Nephron (organoid): ENCODE data around the gene MIXL1.
"Not testable (repeated sequence)": the region's sequence is repeated elsewhere in the genome, so short reads cannot be mapped to it uniquely, and the experiment has no call there.

ENCODE experiments used
- H3K27ac Mint-ChIP-seq, 3 experiments: 2 replicates each; pipeline ENCODE4 v1.8.0; 2020; ENCODE audit warnings: mixed read lengths in 3 of 3, mild to moderate bottlenecking in 2 of 3, moderate library complexity in 1 of 3
- H3K27me3 Mint-ChIP-seq: 2 replicates; pipeline ENCODE4 v1.8.0; 2021; ENCODE audit warnings: low read depth, mild to moderate bottlenecking, moderate library complexity, mixed read lengths
- H3K36me3 Mint-ChIP-seq: 2 replicates; pipeline ENCODE4 v1.8.0; 2020; ENCODE audit warnings: low read depth, mixed read lengths
- H3K4me1 Mint-ChIP-seq: 2 replicates; pipeline ENCODE4 v1.8.0; 2020; ENCODE audit warnings: mixed read lengths
- H3K4me3 Mint-ChIP-seq, 3 experiments: 2 replicates each; pipeline ENCODE4 v1.8.0; 2020; ENCODE audit warnings: mild to moderate bottlenecking in 3 of 3, mixed read lengths in 3 of 3, moderate library complexity in 2 of 3
- H3K9me3 Mint-ChIP-seq: 2 replicates; pipeline ENCODE4 v1.8.0; 2020; ENCODE audit warnings: mixed read lengths
- TF ChIP-seq, protein P1 (sequence below), 3 experiments: fragments of 200-600 bp; sonication (generic); IDR thresholded peaks; one replicate each; pipeline ENCODE4 v1.5.0; 2021; ENCODE audit warnings: antibody characterized with exemption in 3 of 3; ENCODE audit not compliant: unreplicated experiment in 3 of 3

The MIXL1 gene

DNA sequence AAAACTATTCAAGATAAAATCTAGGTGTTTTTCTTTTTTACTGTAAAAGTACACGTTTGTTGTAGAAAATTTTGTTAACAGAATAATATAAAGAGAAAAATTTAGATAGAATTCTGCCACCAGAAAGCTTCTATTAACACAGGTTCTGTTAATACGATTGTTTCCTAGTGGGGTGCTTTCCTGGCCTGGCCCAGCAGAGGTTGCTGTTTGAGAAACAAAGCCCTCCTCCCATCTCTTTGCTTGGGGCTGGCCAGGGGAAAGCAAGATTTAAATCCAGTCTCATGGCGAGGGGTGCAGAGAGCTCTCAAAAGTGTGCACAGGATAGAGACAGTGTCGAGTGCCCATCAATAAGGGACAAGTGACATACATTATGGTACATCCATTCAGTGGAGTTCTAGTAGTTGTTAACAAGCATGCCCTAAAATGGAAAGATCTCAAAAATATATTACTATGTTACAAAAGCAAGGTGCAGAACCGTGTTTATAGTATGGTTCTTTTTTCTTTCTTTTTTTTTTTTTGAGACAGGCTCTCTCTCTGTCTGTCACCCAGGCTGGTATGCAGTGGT is 22.4 kb upstream of the MIXL1 start:
- H3K27ac Mint-ChIP-seq = no peak overlapping the region
- no peaks in the 10 kb centered on the region for H3K36me3 Mint-ChIP-seq
- no peaks in the 10 kb centered on the region for H3K9me3 Mint-ChIP-seq
- H3K4me1 Mint-ChIP-seq = no peaks in the 10 kb centered on the region
- H3K4me3 Mint-ChIP-seq = no peak overlapping the region
- H3K27me3 Mint-ChIP-seq = peaks cover 17% of the 10 kb centered on the region
- TF ChIP-seq, protein P1, sequence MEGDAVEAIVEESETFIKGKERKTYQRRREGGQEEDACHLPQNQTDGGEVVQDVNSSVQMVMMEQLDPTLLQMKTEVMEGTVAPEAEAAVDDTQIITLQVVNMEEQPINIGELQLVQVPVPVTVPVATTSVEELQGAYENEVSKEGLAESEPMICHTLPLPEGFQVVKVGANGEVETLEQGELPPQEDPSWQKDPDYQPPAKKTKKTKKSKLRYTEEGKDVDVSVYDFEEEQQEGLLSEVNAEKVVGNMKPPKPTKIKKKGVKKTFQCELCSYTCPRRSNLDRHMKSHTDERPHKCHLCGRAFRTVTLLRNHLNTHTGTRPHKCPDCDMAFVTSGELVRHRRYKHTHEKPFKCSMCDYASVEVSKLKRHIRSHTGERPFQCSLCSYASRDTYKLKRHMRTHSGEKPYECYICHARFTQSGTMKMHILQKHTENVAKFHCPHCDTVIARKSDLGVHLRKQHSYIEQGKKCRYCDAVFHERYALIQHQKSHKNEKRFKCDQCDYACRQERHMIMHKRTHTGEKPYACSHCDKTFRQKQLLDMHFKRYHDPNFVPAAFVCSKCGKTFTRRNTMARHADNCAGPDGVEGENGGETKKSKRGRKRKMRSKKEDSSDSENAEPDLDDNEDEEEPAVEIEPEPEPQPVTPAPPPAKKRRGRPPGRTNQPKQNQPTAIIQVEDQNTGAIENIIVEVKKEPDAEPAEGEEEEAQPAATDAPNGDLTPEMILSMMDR (IDR thresholded peaks at IDR 0.05; ENCODE audit: unreplicated experiment in 3 of 3) = no peak

DNA sequence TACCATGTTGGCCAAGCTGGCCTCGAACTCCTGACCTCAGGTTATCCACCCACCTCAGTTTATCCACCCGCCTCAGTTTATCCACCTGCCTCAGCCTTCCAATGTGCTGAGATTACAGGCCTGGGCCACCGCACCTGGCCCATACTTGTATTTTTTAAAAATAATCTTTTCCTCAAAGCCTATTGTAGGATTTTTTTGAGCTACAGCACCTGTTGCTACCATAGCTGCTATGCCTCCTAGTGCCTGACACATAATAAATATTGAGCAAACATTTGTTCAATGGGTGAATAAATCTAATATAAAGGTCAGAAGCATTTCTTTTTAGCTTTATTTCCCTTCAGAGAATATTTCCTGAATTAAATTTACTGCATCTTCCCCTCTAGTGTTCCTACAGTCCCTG is 21.2 kb upstream of the MIXL1 start:
- no peaks in the 10 kb centered on the region for H3K9me3 Mint-ChIP-seq
- TF ChIP-seq, protein P1 (IDR thresholded peaks at IDR 0.05; ENCODE audit: unreplicated experiment in 3 of 3) = no peak
- H3K27me3 Mint-ChIP-seq = peaks cover 17% of the 10 kb centered on the region
- no peaks in the 10 kb centered on the region for H3K4me1 Mint-ChIP-seq
- H3K4me3 Mint-ChIP-seq = no peak overlapping the region
- H3K27ac Mint-ChIP-seq = no peak overlapping the region
- no peaks in the 10 kb centered on the region for H3K36me3 Mint-ChIP-seq

- H3K9me3 Mint-ChIP-seq, H3K4me3 Mint-ChIP-seq, H3K36me3 Mint-ChIP-seq, H3K4me1 Mint-ChIP-seq, H3K27ac Mint-ChIP-seq: not testable (repeated sequence)
- peaks cover 15% of the 10 kb centered on the region for H3K27me3 Mint-ChIP-seq
Measured at GRCh38 chr1:226202666-226203065, 20.8 kb upstream of the MIXL1 start.

GRCh38 chr1:226203240-226203639 is 20.2 kb upstream of the MIXL1 start:
- Mint-ChIP-seq H3K4me3 (no peak overlapping the region), H3K27ac (no peak overlapping the region), H3K9me3 (no peaks in the 10 kb centered on the region), H3K4me1 (no peaks in the 10 kb centered on the region), H3K36me3 (no peaks in the 10 kb centered on the region), H3K27me3 (peaks cover 10% of the 10 kb centered on the region)
- TF ChIP-seq, protein P1 (IDR thresholded peaks at IDR 0.05; ENCODE audit: unreplicated experiment in 3 of 3) = no peak

DNA sequence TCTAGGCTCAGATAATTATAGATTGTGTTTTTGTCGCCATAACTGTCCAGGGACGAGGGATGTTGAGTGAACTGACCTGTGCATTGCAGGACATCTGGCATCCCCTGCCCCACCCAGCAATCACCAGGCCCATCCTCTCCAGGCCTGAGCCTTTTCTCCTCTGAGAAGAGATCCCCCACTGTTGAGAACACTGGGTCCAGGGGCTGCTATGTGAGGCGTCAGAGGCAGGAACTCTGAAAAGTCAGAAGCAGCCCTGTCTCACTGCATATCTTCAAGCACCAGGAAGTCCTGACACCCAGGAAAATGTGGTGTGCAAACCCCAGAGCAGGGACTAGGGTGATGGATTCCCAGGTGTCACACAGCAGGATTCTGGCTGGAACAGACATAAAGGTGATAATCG is 19.8 kb upstream of the MIXL1 start:
- Mint-ChIP-seq H3K36me3 (no peaks in the 10 kb centered on the region), H3K9me3 (no peaks in the 10 kb centered on the region), H3K4me3 (no peak overlapping the region), H3K4me1 (no peaks in the 10 kb centered on the region), H3K27me3 (peaks cover 10% of the 10 kb centered on the region), H3K27ac (no peak overlapping the region)
- TF ChIP-seq, protein P1 (IDR thresholded peaks at IDR 0.05; ENCODE audit: unreplicated experiment in 3 of 3) = no peak

GRCh38 chr1:226204198-226204597 is 19.3 kb upstream of the MIXL1 start:
- H3K27me3 Mint-ChIP-seq = peaks cover 10% of the 10 kb centered on the region
- TF ChIP-seq, protein P1 (IDR thresholded peaks at IDR 0.05; ENCODE audit: unreplicated experiment in 3 of 3) = no peak
- H3K4me1 Mint-ChIP-seq = peaks cover 1% of the 10 kb centered on the region
- no peaks in the 10 kb centered on the region for H3K36me3 Mint-ChIP-seq
- no peaks in the 10 kb centered on the region for H3K9me3 Mint-ChIP-seq
- no peak overlapping the region for H3K4me3 Mint-ChIP-seq
- no peak overlapping the region for H3K27ac Mint-ChIP-seq
